Keratinocyte (primary cell): ENCODE results near the gene DSCAML1. TPM values are rescaled to one million over a fixed set of nuclear protein-coding genes. Genes with fewer than 3 reads are reported as not detected.

Source experiments
- DNase-seq: peaks from one replicate; pipeline ENCODE4 v3.0.0-alpha.2; 2011; ENCODE audit warnings: low read depth, missing footprints, low spot score
- FAIRE-seq: peaks from 2 replicates; lab custom pipeline; 2011; peaks lifted over from hg19 to GRCh38; lab: Jason Lieb, UNC
- H2AFZ ChIP-seq: 2 replicates; pipeline ENCODE4 v1.6.0; 2012; ENCODE audit warnings: low read length, control low read depth, inconsistent platforms; ENCODE audit not compliant: control insufficient read depth
- H3K27ac ChIP-seq: 2 replicates; pipeline ENCODE4 v1.5.1; 2011; ENCODE audit warnings: low read length; ENCODE audit not compliant: control insufficient read depth, insufficient read depth
- H3K27me3 ChIP-seq: 3 replicates; pipeline ENCODE4 v1.6.0; 2011; ENCODE audit warnings: low read length; ENCODE audit not compliant: control insufficient read depth, insufficient read depth; ENCODE audit errors: extremely low read depth
- H3K36me3 ChIP-seq, 2 experiments: 2 replicates in 1 of 2; 3 replicates in 1 of 2; pipeline ENCODE4 v1.5.1; 2011; ENCODE audit warnings: low read length in 2 of 2, mild to moderate bottlenecking in 1 of 2; ENCODE audit not compliant: control insufficient read depth in 2 of 2, insufficient read depth in 2 of 2; ENCODE audit errors: extremely low read depth in 1 of 2
- H3K4me1 ChIP-seq: 3 replicates; pipeline ENCODE4 v1.5.1; 2011; ENCODE audit warnings: low read length; ENCODE audit not compliant: control insufficient read depth, insufficient read depth; ENCODE audit errors: extremely low read depth
- H3K4me2 ChIP-seq: 3 replicates; pipeline ENCODE4 v1.6.0; 2011; ENCODE audit warnings: low read depth, low read length; ENCODE audit not compliant: control insufficient read depth, insufficient read depth; ENCODE audit errors: extremely low read depth
- H3K4me3 ChIP-seq, 3 experiments: fragments of 200-600 bp in 1 of 3; sonication (generic) in 1 of 3; 2 replicates in 2 of 3; 3 replicates in 1 of 3; pipeline ENCODE4 v1.5.1; 2011 to 2016; ENCODE audit warnings: low read length in 3 of 3, mild to moderate bottlenecking in 3 of 3, control low read depth in 2 of 3, inconsistent platforms in 1 of 3, low read depth in 1 of 3, mixed read lengths in 1 of 3, mixed run types in 1 of 3, moderate library complexity in 1 of 3; ENCODE audit not compliant: control insufficient read depth in 2 of 3, insufficient read depth in 2 of 3; ENCODE audit errors: extremely low read depth in 1 of 3
- H3K79me2 ChIP-seq: 2 replicates; pipeline ENCODE4 v1.6.0; 2012; ENCODE audit warnings: low read length; ENCODE audit not compliant: control insufficient read depth, insufficient read depth
- H3K9ac ChIP-seq: 3 replicates; pipeline ENCODE4 v1.6.0; 2011; ENCODE audit warnings: low read length; ENCODE audit not compliant: control insufficient read depth, insufficient read depth; ENCODE audit errors: extremely low read depth
- H3K9me1 ChIP-seq: 3 replicates; pipeline ENCODE4 v1.6.0; 2011; ENCODE audit warnings: low read length; ENCODE audit not compliant: control insufficient read depth, insufficient read depth; ENCODE audit errors: extremely low read depth
- H3K9me3 ChIP-seq: 2 replicates; pipeline ENCODE4 v1.5.1; 2012; ENCODE audit warnings: low read depth, low read length; ENCODE audit not compliant: control insufficient read depth
- H4K20me1 ChIP-seq: 3 replicates; pipeline ENCODE4 v1.6.0; 2011; ENCODE audit warnings: low read length; ENCODE audit not compliant: control insufficient read depth, insufficient read depth; ENCODE audit errors: extremely low read depth
- CTCF ChIP-seq, 3 experiments: IDR thresholded peaks in 1 of 3; conservative IDR thresholded peaks in 1 of 3; optimal IDR thresholded peaks in 1 of 3; 2 replicates in 2 of 3; 3 replicates in 1 of 3; pipeline versions ENCODE3 to v1.5.1; 2011; ENCODE audit warnings: low read length in 3 of 3, mild to moderate bottlenecking in 3 of 3, moderate library complexity in 2 of 3, control low read depth in 1 of 3, inconsistent platforms in 1 of 3; ENCODE audit not compliant: insufficient read depth in 2 of 3; ENCODE audit errors: extremely low read depth in 1 of 3
- EZH2 ChIP-seq: IDR thresholded peaks from one replicate; pipeline ENCODE4 v1.6.1; 2012; ENCODE audit warnings: inconsistent platforms, mild to moderate bottlenecking, low read length, moderate library complexity
- dilution Hi-C: fragments of 300-500 bp; cut with MboI; formaldehyde crosslinking; loops from one replicate; pipeline ENCODE4 v1.7.0; 2020; ENCODE audit warnings: low sequenced_read_pairs; ENCODE audit not compliant: extremely low pct_ligation_motif_present
- polyA plus RNA-seq, 5 experiments: library from polyadenylated mRNA; depleted of rRNA in 3 of 5; stranded (reverse) in 3 of 5; stranded (forward) in 1 of 5; unstranded in 1 of 5; fragments of >200 nt; gene quantifications; 1 replicate in 1 of 5; 2 replicates in 3 of 5; 3 replicates in 1 of 5; pipeline versions ENCODE4 v1.2.1 to v1.2.3, GENCODE V29; 2011 to 2012; ENCODE audit warnings: missing spikeins in 2 of 5, low read depth in 1 of 5, low replicate concordance in 1 of 5

Gene DSCAML1
- polyA plus RNA-seq, 1 donor (not counting 4 experiments of a cell fraction or from before 2014, with no cell fraction given): not detected

GRCh38 chr11:117471776-117472175 lies 325.2 kb downstream of the DSCAML1 start:
- Histone ChIP-seq H2AFZ (no peak overlapping the region), H3K9me3 (no peaks in the 10 kb centered on the region), H3K27ac (no peak overlapping the region), H4K20me1 (no peaks in the 10 kb centered on the region), H3K9ac (no peak overlapping the region), H3K36me3 (no peaks in the 10 kb centered on the region), H3K27me3 (peaks cover 14% of the 10 kb centered on the region), H3K4me3 (no peak overlapping the region), H3K4me2 (no peak overlapping the region), H3K79me2 (no peaks in the 10 kb centered on the region), H3K9me1 (no peaks in the 10 kb centered on the region), H3K4me1 (no peaks in the 10 kb centered on the region)
- no peak for TF ChIP-seq EZH2
- TF ChIP-seq CTCF (optimal IDR thresholded peaks at IDR 0.05 in 1 of 3, IDR thresholded peaks at IDR 0.05 in 1 of 3, conservative IDR thresholded peaks at IDR 0.05 in 1 of 3; ENCODE audit: extremely low read depth in 1 of 3, insufficient read depth in 2 of 3, low read length in 3 of 3): no peak
- dilution Hi-C loops: no loop called here
- DNase-seq (no peak), FAIRE-seq (no peak)

GRCh38 chr11:117470576-117470975 lies 326.4 kb downstream of the DSCAML1 start:
- Histone ChIP-seq H3K27me3 (peaks cover 14% of the 10 kb centered on the region), H3K9me1 (no peaks in the 10 kb centered on the region), H3K4me3 (no peak overlapping the region), H3K9ac (no peak overlapping the region), H3K79me2 (no peaks in the 10 kb centered on the region), H3K4me1 (no peaks in the 10 kb centered on the region), H3K4me2 (no peak overlapping the region), H3K36me3 (no peaks in the 10 kb centered on the region), H2AFZ (no peak overlapping the region), H3K9me3 (no peaks in the 10 kb centered on the region), H4K20me1 (no peaks in the 10 kb centered on the region), H3K27ac (no peak overlapping the region)
- dilution Hi-C loops: no loop called here
- DNase-seq (no peak), FAIRE-seq (no peak)
- TF ChIP-seq CTCF (optimal IDR thresholded peaks at IDR 0.05 in 1 of 3, IDR thresholded peaks at IDR 0.05 in 1 of 3, conservative IDR thresholded peaks at IDR 0.05 in 1 of 3; ENCODE audit: extremely low read depth in 1 of 3, insufficient read depth in 2 of 3, low read length in 3 of 3) (no peak), EZH2 (no peak)
